DOHH2 (cell line): ENCODE data around the gene PRAME.

Source experiments
- H3F3A ChIP-seq: fragments of 200-600 bp; sonication (generic), shearing (Covaris generic); 2 replicates; pipeline ENCODE4 v1.6.0; 2016; ENCODE audit warnings: antibody characterized with exemption, mild to moderate bottlenecking; ENCODE audit not compliant: control insufficient read depth, insufficient read depth
- H3K27ac ChIP-seq: fragments of 200-600 bp; sonication (generic); 2 replicates; pipeline ENCODE4 v1.5.1; 2014; ENCODE audit warnings: low read depth, mild to moderate bottlenecking, low read length, moderate library complexity
- H3K27me3 ChIP-seq: fragments of 200-600 bp; sonication (generic); 2 replicates; pipeline ENCODE4 v1.6.1; 2014; ENCODE audit warnings: mild to moderate bottlenecking, low read length, mixed read lengths; ENCODE audit not compliant: control insufficient read depth
- H3K36me3 ChIP-seq: fragments of 200-600 bp; sonication (generic); 2 replicates; pipeline ENCODE4 v1.6.1; 2014; ENCODE audit warnings: mild to moderate bottlenecking, low read length, moderate library complexity, mixed read lengths; ENCODE audit not compliant: control insufficient read depth
- H3K4me1 ChIP-seq: fragments of 200-600 bp; sonication (generic); 2 replicates; pipeline ENCODE4 v1.6.1; 2014; ENCODE audit warnings: mild to moderate bottlenecking, low read length, mixed read lengths; ENCODE audit not compliant: control insufficient read depth
- H3K4me2 ChIP-seq: fragments of 200-600 bp; sonication (generic); 2 replicates; pipeline ENCODE4 v1.6.0; 2014; ENCODE audit warnings: mild to moderate bottlenecking, low read length, moderate library complexity
- H3K4me3 ChIP-seq: fragments of 200-600 bp; sonication (generic); 2 replicates; pipeline ENCODE4 v1.5.1; 2014; ENCODE audit warnings: mild to moderate bottlenecking, low read length, mixed read lengths
- H3K79me2 ChIP-seq: fragments of 200-600 bp; sonication (generic); 2 replicates; pipeline ENCODE4 v1.6.1; 2014; ENCODE audit warnings: mild to moderate bottlenecking, low read length, mixed read lengths; ENCODE audit not compliant: control insufficient read depth
- H3K9me2 ChIP-seq: fragments of 200-600 bp; sonication (generic); replicated peaks from 2 replicates; pipeline ENCODE4 v1.6.1; 2014; ENCODE audit warnings: mild to moderate bottlenecking, low read length, mixed read lengths; ENCODE audit not compliant: control insufficient read depth
- H3K9me3 ChIP-seq: fragments of 200-600 bp; sonication (generic); 2 replicates; pipeline ENCODE4 v1.6.1; 2014; ENCODE audit warnings: antibody characterized with exemption, low read length, mixed read lengths; ENCODE audit not compliant: control insufficient read depth, insufficient read depth
- H4K20me1 ChIP-seq: fragments of 200-600 bp; sonication (generic); 2 replicates; pipeline ENCODE4 v1.6.0; 2014; ENCODE audit warnings: low read depth, mild to moderate bottlenecking, antibody characterized with exemption, low read length, moderate library complexity; ENCODE audit not compliant: control insufficient read depth, insufficient read depth
- EZH2phosphoT487 ChIP-seq: fragments of 200-600 bp; sonication (generic); IDR thresholded peaks from 2 replicates; pipeline ENCODE4 v1.6.1; 2017; ENCODE audit warnings: borderline replicate concordance, mild to moderate bottlenecking, antibody characterized with exemption, low read length, moderate library complexity, mixed read lengths
- TF ChIP-seq, protein P1 (sequence below): fragments of 200-600 bp; sonication (generic); IDR thresholded peaks from one replicate; pipeline ENCODE4 v1.5.1; 2014; ENCODE audit warnings: antibody characterized with exemption, mild to moderate bottlenecking, low read depth, low read length; ENCODE audit not compliant: poor library complexity, severe bottlenecking

The PRAME gene

DNA sequence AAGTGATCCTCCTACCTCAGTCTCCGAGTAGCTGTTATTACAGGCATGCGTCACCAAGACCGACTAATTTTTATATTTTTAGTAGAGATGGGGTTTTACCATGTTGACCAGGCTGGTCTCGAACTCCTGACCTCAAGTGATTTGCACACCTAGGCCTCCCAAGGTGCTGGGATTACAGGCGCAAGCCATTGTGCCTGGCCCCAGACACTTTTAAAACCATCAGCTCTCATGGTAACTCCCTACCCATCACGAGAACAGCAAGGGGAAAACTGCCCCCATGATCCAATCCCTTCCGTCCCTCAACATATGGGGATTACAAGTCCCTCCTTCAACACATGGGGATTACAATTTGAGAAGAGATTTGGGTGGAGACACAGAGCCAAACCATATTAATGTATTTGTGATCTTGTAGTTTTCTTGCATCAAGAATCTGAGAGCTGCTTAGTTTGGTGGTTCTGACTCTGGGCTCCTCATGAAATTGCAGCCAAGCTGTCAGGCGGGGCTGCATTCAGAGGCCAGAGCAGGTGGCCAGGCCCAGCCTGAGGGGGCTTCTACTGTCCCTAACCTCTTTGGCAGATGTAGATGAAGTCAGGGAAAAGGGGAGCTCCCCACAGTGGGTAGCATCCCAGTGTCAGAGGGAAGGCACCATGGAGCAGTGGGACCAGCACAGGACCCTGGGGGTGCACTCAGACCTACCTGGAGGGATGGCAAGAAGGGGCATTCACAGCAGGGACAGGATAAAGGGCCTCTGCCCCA, 31.2 kb upstream of the PRAME start:
- no peaks in the 10 kb centered on the region for H4K20me1 ChIP-seq
- TF ChIP-seq, protein P1, sequence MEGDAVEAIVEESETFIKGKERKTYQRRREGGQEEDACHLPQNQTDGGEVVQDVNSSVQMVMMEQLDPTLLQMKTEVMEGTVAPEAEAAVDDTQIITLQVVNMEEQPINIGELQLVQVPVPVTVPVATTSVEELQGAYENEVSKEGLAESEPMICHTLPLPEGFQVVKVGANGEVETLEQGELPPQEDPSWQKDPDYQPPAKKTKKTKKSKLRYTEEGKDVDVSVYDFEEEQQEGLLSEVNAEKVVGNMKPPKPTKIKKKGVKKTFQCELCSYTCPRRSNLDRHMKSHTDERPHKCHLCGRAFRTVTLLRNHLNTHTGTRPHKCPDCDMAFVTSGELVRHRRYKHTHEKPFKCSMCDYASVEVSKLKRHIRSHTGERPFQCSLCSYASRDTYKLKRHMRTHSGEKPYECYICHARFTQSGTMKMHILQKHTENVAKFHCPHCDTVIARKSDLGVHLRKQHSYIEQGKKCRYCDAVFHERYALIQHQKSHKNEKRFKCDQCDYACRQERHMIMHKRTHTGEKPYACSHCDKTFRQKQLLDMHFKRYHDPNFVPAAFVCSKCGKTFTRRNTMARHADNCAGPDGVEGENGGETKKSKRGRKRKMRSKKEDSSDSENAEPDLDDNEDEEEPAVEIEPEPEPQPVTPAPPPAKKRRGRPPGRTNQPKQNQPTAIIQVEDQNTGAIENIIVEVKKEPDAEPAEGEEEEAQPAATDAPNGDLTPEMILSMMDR, result no peak
- no peak for TF ChIP-seq EZH2phosphoT487
- no peak overlapping the region for H3K4me3 ChIP-seq
- no peaks in the 10 kb centered on the region for H3K36me3 ChIP-seq
- H3F3A ChIP-seq, result no peaks in the 10 kb centered on the region; the same call in 1 of the 2 replicates
- H3K27ac ChIP-seq, result no peak overlapping the region
- peaks cover 44% of the 10 kb centered on the region for H3K4me1 ChIP-seq
- H3K9me2 ChIP-seq, result no peaks in the 10 kb centered on the region
- no peak overlapping the region for H3K4me2 ChIP-seq
- no peaks in the 10 kb centered on the region for H3K79me2 ChIP-seq
- H3K9me3 ChIP-seq, result no peaks in the 10 kb centered on the region
- no peaks in the 10 kb centered on the region for H3K27me3 ChIP-seq

DNA sequence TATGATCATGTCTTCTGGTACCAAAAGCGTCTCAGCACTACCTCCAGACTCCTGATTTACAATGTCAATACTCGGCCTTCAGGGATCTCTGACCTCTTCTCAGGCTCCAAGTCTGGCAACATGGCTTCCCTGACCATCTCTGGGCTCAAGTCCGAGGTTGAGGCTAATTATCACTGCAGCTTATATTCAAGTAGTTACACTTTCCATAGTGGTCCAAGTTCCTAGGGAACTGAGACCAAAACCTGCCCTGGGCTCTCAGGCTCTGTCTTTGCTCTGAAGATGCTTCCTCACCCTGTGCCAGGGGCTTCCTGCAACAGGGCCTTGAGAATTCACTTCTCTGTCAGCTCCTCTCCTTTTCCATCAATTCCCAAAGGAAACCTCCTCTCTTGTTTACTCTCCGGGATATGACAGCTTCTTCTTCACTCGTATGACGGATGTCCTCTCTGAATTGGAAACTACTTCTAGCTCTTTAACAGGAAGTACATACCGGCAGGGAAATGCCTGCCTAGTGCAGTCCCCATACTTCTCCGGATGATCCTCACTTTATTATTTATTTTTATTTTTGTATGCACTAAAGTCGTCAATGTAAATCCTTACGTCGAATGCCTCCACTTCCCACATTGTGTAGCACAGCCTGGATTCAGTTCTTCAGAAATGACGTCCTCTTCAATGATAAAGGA, 29.6 kb upstream of the PRAME start:
- H3K27ac ChIP-seq, result no peak overlapping the region
- TF ChIP-seq, protein P1, result no peak
- no peak for TF ChIP-seq EZH2phosphoT487
- no peaks in the 10 kb centered on the region for H3K9me2 ChIP-seq
- no peak overlapping the region for H3K4me2 ChIP-seq
- peaks cover 46% of the 10 kb centered on the region for H3K4me1 ChIP-seq
- H3K79me2 ChIP-seq, result no peaks in the 10 kb centered on the region
- H3K4me3 ChIP-seq, result no peak overlapping the region
- H3K36me3 ChIP-seq, result no peaks in the 10 kb centered on the region
- no peaks in the 10 kb centered on the region for H3K27me3 ChIP-seq
- no peaks in the 10 kb centered on the region for H3K9me3 ChIP-seq
- peaks cover 4% of the 10 kb centered on the region; the same call in 1 of the 2 replicates for H3F3A ChIP-seq
- H4K20me1 ChIP-seq, result no peaks in the 10 kb centered on the region

DNA sequence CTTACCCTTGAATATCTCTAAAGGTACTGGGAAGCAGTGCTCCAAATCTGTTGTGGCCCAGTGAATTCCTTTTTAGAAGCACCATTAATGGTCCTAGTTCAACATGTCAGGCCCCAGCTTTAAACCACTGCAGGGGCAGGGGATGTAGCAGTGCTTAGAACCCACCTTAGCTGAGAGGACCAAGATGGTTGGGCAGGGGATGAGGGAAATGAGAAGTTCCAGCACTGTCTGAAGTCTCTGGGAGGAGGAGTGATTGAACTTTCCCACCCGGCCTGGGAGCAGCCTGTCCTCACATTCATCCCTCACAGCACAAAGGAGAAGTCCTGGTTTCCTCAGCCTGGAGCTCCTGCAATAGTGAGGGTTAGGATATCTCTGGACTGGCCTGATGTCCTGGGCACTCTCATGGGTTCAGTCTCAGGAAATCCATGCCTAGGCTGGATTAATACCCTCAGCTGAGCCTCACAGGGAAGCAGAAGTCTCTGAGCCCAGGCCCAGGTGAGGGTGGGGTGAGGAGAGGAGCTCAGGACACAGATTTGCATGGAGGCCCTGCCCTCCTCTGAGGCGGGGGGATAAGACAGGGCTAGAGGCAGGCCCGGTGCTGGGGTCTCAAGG, 28.6 kb upstream of the PRAME start:
- no peak overlapping the region for H3K27ac ChIP-seq
- TF ChIP-seq EZH2phosphoT487, result no peak
- TF ChIP-seq, protein P1, result no peak
- H3K4me3 ChIP-seq, result peak overlapping the region; percentile 3
- H3K9me3 ChIP-seq, result no peaks in the 10 kb centered on the region
- H3F3A ChIP-seq, result peaks cover 4% of the 10 kb centered on the region; the same call in 1 of the 2 replicates
- no peaks in the 10 kb centered on the region for H4K20me1 ChIP-seq
- no peaks in the 10 kb centered on the region for H3K79me2 ChIP-seq
- H3K36me3 ChIP-seq, result no peaks in the 10 kb centered on the region
- peak overlapping the region; percentile 74 for H3K4me2 ChIP-seq
- H3K4me1 ChIP-seq, result peaks cover 51% of the 10 kb centered on the region
- no peaks in the 10 kb centered on the region for H3K9me2 ChIP-seq
- H3K27me3 ChIP-seq, result no peaks in the 10 kb centered on the region
